Activated T-cell treated with anti-CD3 and anti-CD28 coated beads for 1 hour (primary cell): ENCODE results near the gene GRP.
"Not testable (repeated sequence)": the region's sequence is repeated elsewhere in the genome, so short reads cannot be mapped to it uniquely, and the experiment has no call there.

ENCODE experiments used
- DNase-seq: peaks from one replicate; pipeline ENCODE4 v3.0.0-alpha.2; 2020; ENCODE audit warnings: low read depth

The GRP gene

DNA sequence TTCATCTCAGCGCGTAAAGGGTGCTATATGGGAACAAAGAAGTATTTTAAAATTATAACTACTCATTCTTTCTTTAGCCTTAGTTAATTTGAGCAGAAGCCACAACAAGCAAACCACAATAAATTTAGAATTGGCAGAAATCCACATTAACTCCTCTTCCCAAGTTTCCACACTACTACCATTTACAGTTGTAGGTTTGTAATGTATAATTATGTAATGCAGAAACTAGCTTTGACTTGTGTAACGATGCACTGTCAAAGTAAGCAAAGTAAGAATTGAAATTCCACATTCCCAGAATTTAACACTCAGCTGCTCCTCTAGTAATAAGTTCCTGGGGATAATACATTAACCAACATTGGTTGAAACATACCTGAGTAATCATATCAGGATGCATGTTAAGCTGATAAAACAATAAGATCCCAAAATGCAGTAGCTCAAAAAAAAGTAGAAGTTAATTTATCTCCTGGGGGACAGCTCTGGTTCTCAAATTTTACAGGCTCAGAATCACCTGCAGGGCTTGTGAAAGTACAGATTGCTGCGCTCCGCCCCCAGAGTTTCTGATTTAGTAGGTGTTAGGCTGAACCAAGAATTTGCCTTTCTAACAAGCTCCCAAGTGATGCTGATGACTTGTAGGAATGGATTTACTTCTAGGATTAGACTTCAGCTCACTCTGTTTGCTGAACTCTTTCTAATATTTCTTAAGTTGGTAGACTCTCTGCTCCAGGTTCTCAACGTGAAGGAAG is 9.9 kb downstream of the GRP start:
- DNase-seq: no peak

GRCh38 chr18:59231114-59231513 is 11.2 kb downstream of the GRP start:
- DNase-seq: no peak

GRCh38 chr18:59231877-59232276 is 11.9 kb downstream of the GRP start:
- DNase-seq: no peak

DNA sequence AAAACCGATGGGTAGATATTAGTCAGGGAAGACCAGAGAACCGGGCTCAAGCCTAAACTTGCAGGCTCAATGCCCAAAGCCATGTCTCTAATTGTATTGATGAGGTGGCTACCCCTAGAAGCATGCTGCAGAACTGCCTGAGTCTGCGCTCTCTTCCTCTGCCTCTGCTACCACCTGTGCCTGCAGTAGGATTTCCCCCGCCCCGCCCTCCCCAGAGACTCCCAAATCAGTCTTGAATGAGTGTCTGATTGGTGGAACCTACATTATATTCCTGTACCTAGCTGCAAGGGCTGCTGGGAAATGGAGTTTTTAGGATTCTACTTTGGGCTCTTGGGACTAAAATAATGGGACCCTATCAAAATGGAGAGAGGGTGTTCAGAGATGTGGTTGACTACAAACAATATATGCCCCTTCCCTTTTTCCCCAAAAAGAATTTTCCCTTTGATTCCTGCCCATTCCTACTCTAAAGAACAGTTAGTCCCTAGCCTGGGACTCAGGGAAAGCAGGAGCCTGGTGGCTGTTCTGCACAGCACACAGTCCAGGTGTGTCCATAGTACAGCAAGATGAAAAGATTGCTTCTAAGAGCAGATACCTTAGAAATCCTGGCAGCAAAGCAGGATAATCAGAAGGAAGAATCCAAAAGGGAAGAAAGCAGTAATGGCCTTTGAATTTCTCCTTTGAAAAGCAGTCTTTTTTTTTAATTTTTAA is 12.5 kb downstream of the GRP start:
- DNase-seq: no peak

GRCh38 chr18:59233017-59233410 is 13.1 kb downstream of the GRP start:
- DNase-seq: no peak

GRCh38 chr18:59238385-59238784 is 18.4 kb downstream of the GRP start:
- no peak for DNase-seq

- DNase-seq: no peak
Observed at GRCh38 chr18:59239642-59240041, 19.7 kb downstream of the GRP start.

GRCh38 chr18:59242906-59243305 is 22.9 kb downstream of the GRP start:
- no peak for DNase-seq

DNA sequence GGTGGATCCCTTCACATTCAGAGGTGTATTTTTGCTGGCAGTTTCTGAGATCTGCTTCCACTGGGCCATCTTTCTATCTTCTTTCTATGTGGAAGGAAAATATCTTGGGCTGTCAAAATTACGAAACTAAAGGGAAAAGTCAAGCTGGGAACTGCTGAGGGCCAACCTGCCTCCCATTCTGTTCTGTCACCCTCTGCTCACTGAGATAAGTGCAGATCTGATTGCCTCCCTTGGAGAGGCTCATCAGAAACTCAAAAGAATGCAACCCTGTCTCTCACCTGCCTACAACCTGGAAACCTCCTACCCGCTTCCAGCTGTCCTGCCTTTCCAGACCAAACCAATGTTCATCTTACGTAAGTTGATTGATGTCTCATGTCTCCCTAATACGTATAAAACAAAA is 26.8 kb downstream of the GRP start:
- DNase-seq: no peak

DNA sequence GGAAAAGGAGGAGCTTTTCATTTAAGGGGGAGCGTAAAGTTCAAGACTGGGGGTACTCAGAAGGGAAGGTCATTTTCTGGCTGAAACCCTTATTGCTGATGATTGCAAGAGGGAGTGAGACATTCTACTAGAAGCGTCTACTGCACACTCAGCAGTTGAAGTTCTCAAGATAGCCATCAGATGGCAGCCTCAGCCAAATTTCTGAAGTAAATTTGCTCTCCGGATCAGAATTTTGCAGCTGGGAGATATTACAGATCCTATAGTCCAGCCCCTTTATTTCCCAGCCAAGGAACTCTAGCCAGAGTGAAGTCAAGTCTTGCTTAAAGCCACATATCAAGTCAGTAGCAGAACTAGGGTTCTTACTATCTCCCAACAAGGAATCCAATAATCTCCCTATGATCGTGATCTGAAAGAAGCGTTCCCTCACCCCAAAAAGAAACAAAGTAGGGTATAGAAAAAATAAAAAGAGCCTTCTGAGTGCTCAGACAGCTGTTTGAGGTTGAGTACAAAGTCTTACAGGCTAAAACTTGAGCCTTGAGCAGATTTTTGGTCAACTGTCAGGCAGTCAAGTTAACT is 29.3 kb downstream of the GRP start:
- DNase-seq: no peak

DNA sequence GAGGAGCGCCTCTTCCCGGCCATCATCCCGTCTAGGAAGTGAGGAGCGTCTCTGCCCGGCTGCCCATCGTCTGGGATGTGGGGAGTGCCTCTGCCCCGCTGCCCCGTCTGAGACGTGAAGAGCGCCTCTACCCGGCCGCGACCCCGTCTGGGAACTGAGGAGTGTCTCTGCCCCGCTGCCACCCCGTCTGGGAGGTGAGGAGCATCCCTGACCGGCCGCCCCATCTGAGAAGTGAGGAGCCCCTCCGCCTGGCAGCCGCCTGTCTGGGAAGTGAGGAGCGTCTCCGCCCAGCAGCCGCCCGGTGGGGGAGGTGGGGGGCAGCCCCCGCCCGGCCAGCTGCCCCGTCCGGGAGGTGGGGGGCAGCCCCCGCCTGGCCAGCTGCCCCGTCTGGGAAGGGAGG is 35.5 kb downstream of the GRP start:
- not testable (repeated sequence) for DNase-seq

- not testable (repeated sequence) for DNase-seq
Observed at GRCh38 chr18:59261842-59262241, 41.9 kb downstream of the GRP start.

DNA sequence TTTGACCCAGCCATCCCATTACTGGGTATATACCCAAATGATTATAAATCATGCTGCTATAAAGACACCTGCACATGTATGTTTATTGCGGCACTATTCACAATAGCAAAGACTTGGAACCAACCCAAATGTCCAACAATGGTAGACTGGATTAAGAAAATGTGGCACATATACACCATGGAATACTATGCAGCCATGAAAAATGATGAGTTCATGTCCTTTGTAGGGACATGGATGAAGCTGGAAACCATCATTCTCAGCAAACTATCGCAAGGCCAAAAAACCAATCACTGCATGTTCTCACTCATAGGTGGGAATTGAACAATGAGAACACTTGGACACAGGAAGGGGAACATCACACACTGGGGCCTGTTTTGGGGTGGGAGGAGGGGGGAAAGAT is 42.3 kb downstream of the GRP start:
- not testable (repeated sequence) for DNase-seq

DNA sequence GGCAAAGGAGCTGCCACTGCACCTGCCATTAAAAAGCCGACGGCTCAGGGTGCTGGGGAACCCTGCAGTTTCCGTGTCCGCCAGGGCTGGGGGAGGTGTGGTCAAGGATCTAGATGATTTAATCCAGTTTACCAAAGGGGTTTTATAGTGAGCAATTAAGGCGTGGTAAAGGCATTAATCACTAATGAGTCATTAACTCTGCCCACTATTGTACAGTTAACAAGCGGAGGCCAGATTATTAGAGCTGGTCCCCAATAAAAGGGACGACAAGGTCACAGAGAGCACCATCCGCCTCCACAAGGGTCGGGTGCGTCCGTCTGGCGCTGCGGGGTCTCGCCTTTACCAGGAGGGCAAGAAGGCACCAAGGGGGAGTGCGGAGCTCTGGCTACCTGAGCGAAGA is 43.7 kb downstream of the GRP start:
- no peak for DNase-seq

GRCh38 chr18:59264121-59264571 is 44.2 kb downstream of the GRP start:
- no peak for DNase-seq

- DNase-seq: no peak
Observed at GRCh38 chr18:59264651-59265245, 44.8 kb downstream of the GRP start.

DNA sequence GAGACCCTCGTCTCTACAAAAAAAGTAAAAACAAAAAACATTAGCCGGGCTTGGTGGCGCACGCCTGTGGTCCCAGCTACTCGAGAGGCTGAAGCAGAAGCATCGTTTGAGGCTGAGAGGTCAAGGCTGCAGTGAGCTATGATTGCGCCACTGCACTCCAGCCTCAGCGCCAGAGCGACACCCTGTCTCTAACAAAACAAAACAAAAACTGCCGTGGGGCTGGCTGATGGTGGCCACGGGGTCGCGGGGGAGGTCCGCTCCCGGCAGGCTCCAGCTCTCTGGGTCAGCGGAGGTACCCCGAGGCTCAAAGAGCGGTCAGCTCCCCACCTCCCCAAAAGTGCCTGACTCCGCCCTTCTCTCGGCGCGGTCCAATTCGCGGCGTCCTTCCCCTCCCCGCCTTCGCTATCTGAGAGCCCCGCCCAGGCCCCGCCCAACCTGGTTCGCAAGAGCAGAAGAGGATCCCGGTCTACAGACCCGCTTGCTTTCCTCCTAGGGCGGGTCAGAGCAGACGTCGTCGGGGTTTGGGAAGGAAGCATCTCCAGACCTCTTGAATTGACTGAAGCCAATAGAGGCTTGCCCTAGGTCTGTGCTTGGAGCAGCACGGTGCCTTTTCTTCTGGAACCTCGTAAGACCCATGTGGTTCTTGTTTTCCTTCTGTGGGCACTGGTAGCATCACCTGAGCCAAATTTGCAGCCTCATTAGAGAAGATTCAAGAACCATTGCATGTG is 45.5 kb downstream of the GRP start:
- DNase-seq: no peak

DNA sequence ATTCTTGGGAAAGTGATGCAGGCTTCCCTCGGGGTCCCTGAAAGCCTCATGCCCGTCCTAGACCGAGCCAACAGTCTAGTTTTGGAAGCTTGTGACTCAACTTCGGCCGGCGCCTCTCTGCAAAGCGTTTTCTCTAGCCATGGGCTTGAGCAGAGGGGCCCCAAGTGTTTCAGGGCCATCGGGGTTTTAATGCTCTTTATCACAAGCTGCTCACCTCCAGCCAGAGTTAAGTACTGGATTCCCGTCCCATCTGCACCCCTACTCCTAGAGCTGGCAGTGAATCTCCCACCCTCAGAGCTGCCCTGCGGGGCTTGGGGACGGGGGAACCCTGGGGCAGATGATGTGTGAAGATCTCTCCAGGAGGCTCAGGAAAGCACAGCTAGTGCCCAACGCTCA is 46.0 kb downstream of the GRP start:
- no peak for DNase-seq

DNA sequence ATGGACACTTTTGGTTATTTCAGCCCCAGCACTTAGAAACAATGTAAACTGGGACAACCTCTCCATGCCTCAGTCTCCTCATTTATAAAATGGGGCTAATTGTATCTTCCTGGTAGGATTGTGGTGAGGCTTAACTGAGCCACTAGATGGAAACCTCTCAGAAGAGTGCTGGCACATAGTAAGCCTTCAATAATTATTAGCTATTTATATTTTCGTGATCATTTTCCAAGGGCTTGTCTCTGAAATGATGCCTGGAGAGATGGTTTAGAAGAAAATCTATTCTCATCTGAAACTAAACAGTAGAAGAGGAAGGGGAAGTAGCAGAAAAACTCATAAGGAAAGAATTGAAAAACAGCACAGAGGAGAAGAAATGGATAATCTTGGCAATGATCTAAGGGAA is 46.5 kb downstream of the GRP start:
- DNase-seq: no peak

DNA sequence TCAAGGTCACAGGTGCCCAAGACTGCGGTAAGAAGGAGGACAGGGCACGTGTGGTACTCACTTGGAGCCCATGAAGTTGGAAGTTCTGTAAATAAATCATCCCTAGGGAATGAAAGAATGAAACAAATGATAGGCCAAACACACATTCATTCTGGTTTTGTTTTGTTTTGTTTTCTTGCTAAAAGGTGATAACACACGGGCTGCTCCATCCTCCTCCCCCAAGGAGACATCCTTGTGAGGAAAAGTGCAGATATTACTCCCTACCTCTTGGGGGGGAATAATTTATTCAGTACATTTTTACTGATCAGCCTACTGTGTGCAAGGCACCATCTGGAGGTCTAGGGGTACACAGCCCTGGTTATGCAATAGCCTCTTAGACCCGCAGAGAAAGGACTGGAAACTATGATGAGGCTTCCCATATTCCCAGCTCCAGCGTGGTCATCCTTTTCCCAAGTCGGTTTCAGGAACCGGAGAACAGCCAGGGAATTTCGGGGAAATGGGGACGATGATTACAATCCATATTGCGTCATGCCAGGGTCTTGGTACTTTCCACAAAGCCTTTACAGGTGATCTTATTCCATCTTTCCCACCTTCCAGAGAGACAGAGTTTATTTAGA is 47.0 kb downstream of the GRP start:
- DNase-seq: no peak

DNA sequence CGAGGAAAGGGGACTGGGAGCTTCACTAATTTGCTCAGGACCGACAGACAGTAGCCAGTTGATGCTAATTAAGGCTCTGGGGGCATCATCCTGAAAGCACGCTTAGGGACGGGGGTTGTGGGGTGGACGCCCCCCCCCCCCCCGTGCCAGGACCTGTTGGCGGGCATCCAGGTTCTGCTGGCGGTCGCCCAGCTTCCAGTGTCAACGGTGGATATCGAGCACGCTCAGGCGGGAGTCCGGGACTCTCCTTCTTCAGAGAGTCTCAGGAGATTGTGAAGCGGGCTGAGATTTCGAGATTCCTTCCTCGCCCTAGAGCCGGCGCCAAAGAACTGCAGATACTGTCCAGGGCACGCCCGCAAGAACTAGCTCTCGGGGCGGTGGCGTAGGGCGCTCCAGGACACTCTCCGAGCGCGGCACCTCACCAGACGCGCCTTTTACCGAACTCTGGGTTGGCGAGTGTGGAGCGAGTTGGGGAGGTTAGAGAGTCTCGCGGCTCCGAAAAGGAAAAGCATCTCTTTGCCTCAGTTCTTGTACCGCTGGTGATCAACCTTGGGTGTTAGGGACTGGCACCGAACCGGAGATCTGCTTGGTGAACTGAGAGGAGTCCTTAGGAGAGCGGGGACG is 47.7 kb downstream of the GRP start:
- no peak for DNase-seq
